ENCODE data around the gene TRIP13. TPM values are rescaled to one million over a fixed set of nuclear protein-coding genes. Genes with fewer than 3 reads are reported as not detected.

TRIP13 gene
- total and polyA plus RNA-seq, 2 experiments from 2014 or later: 42.5 to 44.8 TPM

DNA sequence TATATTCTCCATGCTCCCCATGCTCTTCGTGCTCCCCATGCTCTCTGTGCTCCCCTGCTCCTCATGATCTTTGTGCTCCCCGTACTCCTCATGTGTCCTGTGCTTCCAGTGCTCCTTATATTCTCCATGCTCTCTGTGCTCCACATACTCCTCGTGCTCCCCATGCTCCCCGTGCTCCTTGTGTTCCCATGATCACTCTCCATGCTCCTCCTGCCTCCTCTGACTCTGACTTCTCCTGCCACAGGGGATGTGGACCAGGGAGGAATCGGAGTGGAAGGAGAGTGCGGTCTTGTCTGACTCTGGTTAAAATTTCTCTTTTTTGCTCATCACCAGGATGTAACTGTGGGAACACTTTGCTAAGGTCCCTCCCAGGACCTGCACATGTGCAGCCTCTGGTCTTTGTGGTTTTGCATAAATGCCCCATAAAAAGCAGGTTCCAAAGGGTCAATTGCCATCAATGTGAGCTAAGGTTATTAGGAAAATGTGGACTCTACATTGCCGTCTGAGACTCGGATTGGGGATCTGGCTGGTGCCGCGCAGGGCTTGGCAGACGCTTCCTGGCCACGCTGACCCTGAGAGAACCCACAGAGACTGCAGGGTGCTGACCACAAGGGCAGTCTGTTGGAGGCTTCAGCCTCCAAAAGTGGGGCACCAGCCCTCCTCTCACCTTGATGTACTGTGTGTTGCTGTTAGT lies 52.5 kb downstream of the TRIP13 start:
- H3K27me3 Mint-ChIP-seq (ENCODE audit: insufficient read depth, low read depth, poor library complexity): peaks cover 16% of the 10 kb centered on the region
- no peak overlapping the region for H3K27ac Mint-ChIP-seq
- Histone ChIP-seq H3K4me3 (no peak overlapping the region), H3F3A (replicated peaks; ENCODE audit: low read depth) (0 out of 2 replicates have a peak, but pooled peaks cover 3% of the 10 kb centered on the region), H3K79me2 (replicated peaks; ENCODE audit: insufficient read depth) (no peaks in the 10 kb centered on the region), H3K4me2 (no peak overlapping the region), H4K20me1 (replicated peaks; ENCODE audit: insufficient read depth) (no peaks in the 10 kb centered on the region), H3K36me3 (ENCODE audit: insufficient read depth) (no peaks in the 10 kb centered on the region), H3K27ac (ENCODE audit: low read depth) (no peak overlapping the region), H3K4me1 (ENCODE audit: insufficient read depth) (no peaks in the 10 kb centered on the region), H3K27me3 (ENCODE audit: insufficient read depth) (no peaks in the 10 kb centered on the region), H3K9me2 (ENCODE audit: insufficient read depth) (no peaks in the 10 kb centered on the region), H2AFZ (no peak overlapping the region)
- H3K36me3 Mint-ChIP-seq (ENCODE audit: low read depth): no peaks in the 10 kb centered on the region
- TF ChIP-seq EZH2phosphoT487 (IDR thresholded peaks at IDR 0.05; ENCODE audit: unreplicated experiment): no peak
- TF ChIP-seq, protein P1, sequence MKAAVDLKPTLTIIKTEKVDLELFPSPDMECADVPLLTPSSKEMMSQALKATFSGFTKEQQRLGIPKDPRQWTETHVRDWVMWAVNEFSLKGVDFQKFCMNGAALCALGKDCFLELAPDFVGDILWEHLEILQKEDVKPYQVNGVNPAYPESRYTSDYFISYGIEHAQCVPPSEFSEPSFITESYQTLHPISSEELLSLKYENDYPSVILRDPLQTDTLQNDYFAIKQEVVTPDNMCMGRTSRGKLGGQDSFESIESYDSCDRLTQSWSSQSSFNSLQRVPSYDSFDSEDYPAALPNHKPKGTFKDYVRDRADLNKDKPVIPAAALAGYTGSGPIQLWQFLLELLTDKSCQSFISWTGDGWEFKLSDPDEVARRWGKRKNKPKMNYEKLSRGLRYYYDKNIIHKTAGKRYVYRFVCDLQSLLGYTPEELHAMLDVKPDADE (IDR thresholded peaks at IDR 0.05): no peak
- TF ChIP-seq, protein P2, sequence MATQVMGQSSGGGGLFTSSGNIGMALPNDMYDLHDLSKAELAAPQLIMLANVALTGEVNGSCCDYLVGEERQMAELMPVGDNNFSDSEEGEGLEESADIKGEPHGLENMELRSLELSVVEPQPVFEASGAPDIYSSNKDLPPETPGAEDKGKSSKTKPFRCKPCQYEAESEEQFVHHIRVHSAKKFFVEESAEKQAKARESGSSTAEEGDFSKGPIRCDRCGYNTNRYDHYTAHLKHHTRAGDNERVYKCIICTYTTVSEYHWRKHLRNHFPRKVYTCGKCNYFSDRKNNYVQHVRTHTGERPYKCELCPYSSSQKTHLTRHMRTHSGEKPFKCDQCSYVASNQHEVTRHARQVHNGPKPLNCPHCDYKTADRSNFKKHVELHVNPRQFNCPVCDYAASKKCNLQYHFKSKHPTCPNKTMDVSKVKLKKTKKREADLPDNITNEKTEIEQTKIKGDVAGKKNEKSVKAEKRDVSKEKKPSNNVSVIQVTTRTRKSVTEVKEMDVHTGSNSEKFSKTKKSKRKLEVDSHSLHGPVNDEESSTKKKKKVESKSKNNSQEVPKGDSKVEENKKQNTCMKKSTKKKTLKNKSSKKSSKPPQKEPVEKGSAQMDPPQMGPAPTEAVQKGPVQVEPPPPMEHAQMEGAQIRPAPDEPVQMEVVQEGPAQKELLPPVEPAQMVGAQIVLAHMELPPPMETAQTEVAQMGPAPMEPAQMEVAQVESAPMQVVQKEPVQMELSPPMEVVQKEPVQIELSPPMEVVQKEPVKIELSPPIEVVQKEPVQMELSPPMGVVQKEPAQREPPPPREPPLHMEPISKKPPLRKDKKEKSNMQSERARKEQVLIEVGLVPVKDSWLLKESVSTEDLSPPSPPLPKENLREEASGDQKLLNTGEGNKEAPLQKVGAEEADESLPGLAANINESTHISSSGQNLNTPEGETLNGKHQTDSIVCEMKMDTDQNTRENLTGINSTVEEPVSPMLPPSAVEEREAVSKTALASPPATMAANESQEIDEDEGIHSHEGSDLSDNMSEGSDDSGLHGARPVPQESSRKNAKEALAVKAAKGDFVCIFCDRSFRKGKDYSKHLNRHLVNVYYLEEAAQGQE (IDR thresholded peaks at IDR 0.05; ENCODE audit: unreplicated experiment): no peak
- TF ChIP-seq ZNF331 (CRISPR knock-in tag; IDR thresholded peaks at IDR 0.05; ENCODE audit: low read depth): no peak
- no peak for TF ChIP-seq NANOG (IDR thresholded peaks at IDR 0.05; ENCODE audit: borderline replicate concordance)
- no peak for TF ChIP-seq ZNF114 (CRISPR knock-in tag; IDR thresholded peaks at IDR 0.05)
- TF ChIP-seq, protein P3, sequence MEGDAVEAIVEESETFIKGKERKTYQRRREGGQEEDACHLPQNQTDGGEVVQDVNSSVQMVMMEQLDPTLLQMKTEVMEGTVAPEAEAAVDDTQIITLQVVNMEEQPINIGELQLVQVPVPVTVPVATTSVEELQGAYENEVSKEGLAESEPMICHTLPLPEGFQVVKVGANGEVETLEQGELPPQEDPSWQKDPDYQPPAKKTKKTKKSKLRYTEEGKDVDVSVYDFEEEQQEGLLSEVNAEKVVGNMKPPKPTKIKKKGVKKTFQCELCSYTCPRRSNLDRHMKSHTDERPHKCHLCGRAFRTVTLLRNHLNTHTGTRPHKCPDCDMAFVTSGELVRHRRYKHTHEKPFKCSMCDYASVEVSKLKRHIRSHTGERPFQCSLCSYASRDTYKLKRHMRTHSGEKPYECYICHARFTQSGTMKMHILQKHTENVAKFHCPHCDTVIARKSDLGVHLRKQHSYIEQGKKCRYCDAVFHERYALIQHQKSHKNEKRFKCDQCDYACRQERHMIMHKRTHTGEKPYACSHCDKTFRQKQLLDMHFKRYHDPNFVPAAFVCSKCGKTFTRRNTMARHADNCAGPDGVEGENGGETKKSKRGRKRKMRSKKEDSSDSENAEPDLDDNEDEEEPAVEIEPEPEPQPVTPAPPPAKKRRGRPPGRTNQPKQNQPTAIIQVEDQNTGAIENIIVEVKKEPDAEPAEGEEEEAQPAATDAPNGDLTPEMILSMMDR (conservative IDR thresholded peaks at IDR 0.05; ENCODE audit: low read depth in 2 of 2): no peak
- TF ChIP-seq EZH2 (IDR thresholded peaks at IDR 0.05; ENCODE audit: low read depth, unreplicated experiment): no peak
- H3K4me3 Mint-ChIP-seq: no peak overlapping the region
- H3K4me1 Mint-ChIP-seq: peaks cover 7% of the 10 kb centered on the region; the same call in 2 of the 3 replicates
- no peaks in the 10 kb centered on the region for H3K9me3 Mint-ChIP-seq
- DNase-seq (ENCODE audit: low spot score) (no peak), ATAC-seq (no peak)
